Measurements from ENCODE around the gene PLEKHB2. TPM values are rescaled to one million over a fixed set of nuclear protein-coding genes. Genes with fewer than 3 reads are reported as not detected.

The PLEKHB2 gene
- polyA plus RNA-seq, 1 donor = 89.2 TPM

Other genes with a start within 250 kb of the PLEKHB2 start
- 121 TPM for gene FAM168B, start 11.9 kb upstream of the PLEKHB2 start, polyA plus RNA-seq (ENCODE audit: insufficient read length)
- gene POTEE, start 104.2 kb downstream of the PLEKHB2 start, polyA plus RNA-seq (ENCODE audit: insufficient read length) = 0.15 TPM

All from left kidney (tissue), 1 donor.